Islet of Langerhans (tissue), 1 donor: ENCODE measurements around the gene RTN1.
A peak's percentile ranks its signal among the peaks of the same experiment; 100 is the strongest.

Experiments
- FAIRE-seq: peaks from one replicate; lab custom pipeline; 2011; peaks lifted over from hg19 to GRCh38; lab: Jason Lieb, UNC

Gene RTN1

DNA sequence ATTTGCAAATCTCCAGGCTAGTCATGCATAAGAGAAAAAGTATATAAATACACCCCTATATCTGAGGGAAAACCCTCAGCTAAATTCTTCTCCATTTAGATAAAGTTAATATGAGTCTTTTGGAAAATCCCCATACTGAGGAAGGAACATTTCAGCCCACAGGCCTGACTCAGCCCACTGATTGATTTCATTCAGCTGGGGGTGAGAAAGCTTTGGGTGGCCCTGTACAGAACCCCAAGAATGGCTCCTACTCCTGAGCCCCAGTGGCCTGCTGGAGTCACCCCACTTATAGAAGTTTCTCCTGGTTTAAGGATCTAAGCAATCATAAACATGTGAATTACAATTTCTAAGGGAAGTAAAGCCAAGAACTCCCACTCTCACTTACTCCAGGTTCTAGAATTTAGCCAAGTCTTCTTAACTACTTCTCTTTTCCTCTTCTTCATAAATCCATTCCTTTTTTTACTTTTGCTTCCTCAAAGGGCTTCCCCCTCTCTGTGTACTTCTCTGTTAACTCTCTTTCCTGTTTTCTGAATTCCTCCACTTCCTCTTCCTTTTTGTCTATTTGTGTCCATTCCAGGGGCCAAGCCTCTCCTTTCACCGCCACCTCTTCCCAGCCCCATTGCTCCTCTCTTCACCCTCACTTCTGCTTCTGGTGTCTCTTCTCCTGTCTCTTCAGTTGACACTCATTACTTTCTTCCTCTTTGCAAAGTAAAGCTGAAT, 21.0 kb downstream of the RTN1 start:
- no peak for FAIRE-seq

DNA sequence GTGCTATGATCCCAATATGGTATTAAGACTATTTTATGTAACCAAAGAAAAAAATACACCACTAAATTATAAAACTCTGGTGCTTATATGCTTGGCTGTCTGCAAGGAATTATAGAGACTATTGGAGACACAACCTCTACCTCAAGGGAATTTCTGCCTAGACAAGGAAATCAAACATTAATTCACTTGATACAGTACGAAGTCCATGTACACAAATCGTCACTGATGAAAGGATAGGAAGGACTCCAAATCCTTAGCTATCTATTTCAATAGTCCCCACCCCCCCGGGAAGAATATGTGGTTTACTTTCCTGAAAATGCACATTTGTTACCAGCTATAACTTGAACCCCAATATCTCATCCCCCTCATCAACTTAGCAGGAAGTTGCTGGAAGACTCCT, 21.9 kb downstream of the RTN1 start:
- no peak for FAIRE-seq

DNA sequence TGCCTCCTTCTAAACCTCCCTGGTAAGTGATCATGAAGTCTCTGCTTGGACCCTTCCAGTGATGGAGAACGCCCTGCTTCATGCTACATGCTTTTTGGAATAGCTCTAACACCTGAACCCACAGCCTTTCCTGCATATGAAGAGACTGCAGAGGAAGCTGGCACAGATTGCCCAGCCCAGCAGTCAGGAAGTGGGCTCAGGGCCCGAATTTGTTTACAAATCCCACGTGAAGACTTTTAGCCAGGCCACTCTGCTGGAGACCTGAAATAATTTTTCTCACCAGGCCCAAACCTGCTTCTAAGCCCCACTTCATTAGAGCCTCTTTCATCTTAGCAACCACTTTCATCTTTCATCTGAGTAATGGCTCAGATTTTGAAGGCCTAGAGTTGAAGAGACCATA, 22.9 kb downstream of the RTN1 start:
- peak; percentile 30 for FAIRE-seq

DNA sequence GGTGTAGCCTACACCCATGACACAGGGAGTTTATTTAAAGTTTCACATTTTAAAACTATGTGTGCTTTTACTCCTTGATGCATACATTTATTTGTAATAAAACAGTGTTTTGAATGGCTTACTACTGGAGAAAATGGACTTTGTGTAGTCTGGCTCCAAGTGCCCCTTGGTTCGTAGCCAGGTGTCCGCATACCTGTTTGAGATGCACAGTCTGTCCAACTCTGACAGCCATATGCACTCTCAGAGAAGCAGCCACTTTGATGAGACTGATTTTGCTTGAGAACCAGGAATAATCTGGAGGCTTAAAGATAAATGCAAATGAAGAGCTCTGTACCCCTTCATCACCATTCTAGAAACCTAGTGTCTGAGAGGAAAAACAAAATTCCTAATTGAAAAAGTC, 24.0 kb downstream of the RTN1 start:
- no peak for FAIRE-seq

DNA sequence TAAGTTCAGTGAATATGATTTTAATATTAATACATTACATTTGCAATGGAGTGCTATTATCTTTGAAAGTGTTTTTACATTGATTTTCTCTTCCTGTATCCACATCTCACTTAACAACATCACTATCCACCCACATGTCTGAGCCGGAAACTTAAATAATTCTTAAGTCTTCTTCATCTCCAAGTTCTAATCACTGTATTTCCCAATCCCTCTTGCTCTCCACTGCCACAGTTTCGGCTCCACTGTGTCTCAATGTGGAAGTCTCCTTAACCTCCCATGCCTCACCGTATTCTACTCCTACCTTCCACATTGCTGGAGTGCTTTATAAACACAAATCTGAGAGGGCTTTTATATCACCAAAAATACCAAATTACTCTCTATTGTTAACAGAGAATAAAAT, 25.3 kb downstream of the RTN1 start:
- FAIRE-seq: no peak

DNA sequence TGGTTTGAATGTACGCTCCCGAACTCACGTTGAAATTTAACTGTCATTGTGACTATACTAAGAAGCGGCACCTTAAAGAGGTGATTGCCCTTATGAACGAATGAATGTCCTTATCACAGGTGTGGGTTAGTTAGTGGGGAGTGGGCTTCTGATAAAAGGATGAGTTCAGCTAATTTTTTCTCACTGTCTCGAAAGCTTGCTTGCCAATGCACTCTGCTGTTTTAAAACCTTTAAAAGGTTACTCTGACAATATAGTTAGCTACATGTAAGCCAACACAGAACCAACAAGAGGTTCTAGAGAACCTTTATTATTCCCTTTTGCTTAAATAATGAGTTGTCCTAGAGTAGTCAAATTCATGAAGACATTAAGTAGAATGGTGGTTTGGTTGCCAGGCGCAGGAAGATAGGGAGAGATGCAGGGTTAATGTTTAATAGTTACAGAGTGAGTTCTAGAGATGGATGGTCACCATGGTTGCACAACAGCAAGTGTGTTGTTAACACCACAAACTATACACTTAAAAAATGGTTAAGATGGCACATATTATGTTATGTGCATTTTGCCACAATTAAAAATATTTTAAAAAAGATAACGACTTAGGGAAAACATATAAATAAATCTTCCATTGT, 26.3 kb downstream of the RTN1 start:
- FAIRE-seq: peak; percentile 99

DNA sequence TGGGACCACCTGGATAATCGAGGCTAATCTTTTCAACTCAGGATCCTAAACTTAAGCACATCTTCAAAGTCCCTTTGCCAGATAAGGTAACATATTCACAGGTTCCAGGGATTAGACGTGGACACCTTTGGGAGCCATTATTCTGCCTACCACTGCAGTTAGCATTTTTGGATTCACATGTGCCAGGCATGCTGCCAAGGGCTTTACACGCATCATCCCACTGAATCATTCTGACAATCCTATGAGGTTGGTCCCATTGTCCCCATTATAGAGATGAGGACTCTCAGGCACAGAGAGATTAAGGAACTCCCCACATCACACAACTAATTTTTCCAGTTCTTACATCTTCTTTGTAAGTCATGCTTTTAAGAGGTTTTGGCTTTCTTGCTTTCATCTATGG, 34.5 kb downstream of the RTN1 start:
- FAIRE-seq: no peak

DNA sequence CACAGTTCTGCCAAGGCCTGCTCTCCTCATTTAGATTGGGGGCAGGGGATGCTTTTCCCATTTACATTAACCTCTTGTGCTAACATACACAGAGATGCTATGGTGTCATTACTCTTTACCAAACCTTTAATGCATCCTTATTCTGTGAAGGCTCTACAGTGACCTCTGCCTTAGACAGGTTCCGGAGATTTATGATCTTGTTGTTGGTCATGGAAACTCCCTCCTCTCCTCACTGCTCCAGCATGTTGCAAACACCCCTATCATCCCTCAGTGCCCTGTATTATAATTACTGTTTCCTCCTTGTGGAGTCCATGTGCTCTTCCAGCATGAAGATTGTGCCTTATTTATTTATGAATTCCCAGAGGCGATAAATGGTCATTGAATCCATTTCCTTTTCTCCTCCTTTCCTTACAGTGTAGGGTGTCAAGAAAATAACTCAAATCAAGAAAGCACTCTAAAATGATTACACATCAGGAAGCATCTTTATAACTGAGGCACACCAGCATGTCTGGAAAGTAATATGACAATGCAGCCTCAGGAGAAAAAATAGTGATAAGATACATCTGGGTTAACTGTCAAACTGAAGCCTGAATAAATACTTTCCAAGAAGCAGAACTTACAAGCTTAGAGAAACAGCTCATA, 37.8 kb downstream of the RTN1 start:
- FAIRE-seq: no peak

DNA sequence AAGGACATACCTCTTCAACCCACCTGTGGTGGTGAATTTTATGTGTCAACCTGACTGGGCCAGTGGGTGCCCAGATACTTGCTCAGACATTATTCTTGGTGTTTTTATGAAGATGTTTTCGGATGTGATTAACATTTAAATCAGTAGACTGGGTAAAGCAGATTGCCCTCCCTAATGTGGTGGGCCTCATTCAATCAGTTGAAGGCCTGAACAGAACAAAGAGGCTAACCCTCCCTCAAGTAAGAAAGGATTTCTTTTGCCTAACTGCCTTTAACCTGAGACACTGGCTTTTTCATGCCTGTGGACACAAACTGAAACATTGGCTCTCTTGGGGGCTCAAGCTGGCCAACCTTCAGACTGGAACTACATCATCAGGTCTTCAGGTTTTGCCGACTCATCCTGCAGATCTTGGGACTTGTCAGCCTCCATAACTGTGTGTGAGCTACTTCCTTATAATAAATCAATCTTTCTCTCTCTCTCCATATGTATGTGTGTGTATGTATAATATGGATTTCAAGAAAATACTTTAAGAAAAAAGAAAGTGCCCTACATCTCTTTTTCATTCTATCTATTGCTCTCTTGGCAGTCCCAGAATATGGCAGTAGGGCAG, 39.4 kb downstream of the RTN1 start:
- no peak for FAIRE-seq

DNA sequence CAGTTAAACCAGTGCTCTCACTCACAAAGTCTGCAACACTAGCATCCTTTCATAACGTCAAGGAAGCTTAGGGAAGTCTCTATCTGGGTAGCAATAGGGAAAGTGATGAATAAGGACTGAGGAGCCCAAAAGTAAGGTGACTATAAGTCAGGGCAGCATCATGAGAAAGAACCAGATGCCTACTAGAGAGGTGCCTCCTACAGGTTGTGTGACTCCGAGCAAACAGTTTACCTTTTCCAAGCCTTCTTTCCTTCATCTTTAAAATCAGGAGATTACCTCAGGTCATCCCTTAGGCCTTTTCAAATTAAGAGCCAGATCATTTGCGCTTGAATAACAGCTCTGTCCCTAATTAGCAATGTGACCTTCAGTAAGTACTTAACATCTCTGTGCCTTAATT, 40.2 kb downstream of the RTN1 start:
- FAIRE-seq: no peak

DNA sequence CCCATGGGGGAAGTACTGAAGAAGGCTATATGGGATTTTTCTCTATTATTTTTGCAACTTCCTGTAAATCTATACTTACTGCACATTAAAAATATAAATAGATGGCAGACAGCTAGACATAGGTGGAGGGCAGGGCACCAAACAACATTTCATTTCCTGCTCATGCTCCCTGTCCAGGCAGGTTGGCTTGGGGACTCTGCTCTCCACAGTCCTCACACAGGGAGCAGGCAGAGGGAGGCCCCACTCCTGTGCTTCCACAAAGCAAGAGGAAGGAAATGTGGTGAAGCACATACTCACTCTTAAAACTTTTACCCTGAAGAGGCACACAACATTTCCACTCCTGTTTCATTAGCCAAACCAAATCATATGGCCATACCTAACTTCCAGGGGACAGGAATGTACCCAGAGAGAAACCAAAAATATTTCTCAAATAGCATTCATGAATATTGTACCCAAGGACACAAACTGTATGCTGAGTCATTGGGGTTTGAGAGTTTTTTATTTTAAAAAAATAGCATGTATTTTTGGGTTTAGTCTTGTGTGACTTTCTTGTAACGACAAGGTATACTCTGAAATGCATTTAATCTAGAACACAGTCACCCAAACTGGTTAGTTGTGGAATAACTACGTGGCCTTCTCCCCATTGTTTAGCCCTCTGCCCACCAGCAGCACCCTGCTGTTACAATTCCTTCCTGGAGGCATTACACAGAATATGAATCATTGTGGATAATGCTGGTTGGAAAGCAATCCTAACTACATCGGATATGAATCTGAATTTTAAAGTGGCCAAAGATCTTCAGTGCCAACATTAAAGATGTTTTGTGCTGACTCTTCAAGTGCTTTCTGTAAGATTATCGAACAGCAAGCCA, 40.9 kb downstream of the RTN1 start:
- FAIRE-seq: no peak

DNA sequence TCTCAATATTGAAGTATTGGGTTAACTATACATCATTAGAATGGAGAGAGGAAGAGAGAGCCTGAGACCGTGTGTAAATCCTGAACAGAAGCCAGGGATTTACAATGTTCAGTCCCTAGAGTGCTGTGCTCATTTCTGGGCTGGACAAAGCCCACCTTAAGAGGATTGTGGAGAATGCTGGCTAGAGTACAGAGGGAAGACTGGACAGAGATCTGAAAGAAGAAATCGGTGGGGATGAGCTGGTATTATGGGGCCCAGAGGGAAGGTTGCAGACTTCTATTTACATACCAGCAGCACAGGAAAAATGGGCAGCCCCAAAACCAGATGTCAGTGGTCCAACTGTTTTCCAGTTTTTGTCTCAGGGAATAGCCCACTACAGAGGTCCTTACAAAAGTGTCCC, 42.3 kb downstream of the RTN1 start:
- no peak for FAIRE-seq

DNA sequence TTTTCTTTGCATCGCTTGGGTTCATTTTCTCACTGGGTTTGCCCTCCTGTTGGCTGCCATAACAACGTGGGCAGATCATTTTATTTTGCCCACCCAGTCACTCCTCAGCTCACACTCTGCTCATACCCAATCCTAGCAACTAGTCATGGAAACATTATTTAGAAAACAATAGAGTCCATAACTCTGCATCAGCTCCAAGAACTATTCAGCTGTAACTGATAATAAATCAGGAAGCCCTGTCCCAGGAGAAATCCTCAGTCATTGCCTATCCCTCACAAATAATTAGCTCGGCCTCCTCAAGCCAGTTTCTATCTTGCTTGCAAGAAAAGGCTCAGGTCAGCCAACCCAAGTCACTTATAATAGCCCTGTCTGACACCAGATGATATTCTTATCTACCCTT, 43.2 kb downstream of the RTN1 start:
- FAIRE-seq: no peak

DNA sequence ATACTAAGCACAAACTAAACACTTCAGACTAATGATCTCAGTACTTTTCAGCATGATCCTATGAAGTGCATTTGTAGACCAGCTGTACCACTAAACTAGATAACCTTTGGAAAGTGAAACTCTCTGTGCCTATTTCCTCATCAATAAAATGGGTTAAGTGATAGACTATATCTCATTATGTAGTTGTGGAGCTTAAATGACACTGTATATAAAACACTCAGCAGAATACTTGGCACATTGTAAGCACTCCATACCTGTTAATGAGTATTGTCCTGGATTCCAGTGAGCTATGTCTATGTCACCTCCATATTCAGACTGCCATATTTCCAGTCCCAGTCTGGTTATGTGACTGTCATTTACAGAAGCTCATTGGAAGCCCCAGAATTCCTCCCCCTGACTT, 44.4 kb downstream of the RTN1 start:
- no peak for FAIRE-seq

DNA sequence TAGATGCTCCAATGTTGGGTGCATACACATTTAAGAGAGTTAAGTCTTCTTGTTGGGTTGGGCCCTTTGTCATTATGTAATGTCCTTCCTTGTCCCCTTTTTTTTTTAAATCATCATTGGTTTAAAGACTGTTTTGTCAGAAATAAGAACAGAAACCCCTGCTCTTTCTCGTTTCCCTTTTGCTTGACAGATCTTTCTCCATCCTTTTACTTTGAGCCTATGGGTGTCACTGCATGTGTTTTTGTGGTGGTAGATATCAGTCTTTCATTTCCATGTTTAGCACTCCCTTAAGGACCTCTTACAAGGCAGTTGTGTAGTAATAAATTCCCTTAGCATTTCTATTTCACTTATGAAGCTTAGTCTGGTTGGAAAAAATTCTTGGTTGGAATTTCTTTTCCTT, 47.4 kb downstream of the RTN1 start:
- no peak for FAIRE-seq

DNA sequence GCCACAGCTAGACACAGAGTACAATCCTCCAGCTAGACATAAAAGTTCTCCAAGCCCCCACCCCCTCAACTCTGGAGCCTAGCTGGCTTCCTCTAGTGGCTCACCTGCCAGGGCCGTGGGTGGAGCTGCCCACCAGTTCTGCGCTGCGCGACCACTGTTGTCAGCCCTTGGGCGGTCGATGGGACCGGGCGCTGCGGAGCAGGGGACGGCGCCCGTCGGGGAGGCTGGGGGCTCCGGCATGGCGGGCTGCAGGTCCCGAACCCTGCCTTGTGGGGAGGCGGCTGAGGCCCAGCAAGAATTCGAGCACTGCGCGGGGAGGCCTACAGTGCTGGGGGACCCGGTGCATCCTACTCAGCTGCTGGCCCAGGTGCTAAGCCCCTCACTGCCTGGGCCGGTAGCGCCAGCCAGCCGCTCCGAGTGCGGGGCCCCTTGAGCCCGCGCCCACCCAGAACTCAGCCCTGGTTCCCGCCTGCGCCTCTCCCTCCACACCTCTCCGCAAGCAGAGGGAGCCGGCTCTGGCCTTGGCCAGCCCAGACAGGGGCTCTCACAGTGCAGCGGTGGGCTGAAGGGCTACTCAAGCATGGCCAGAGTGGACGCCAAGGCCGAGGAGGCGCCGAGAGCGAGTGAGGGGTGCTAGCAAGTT, 51.0 kb downstream of the RTN1 start:
- no peak for FAIRE-seq

DNA sequence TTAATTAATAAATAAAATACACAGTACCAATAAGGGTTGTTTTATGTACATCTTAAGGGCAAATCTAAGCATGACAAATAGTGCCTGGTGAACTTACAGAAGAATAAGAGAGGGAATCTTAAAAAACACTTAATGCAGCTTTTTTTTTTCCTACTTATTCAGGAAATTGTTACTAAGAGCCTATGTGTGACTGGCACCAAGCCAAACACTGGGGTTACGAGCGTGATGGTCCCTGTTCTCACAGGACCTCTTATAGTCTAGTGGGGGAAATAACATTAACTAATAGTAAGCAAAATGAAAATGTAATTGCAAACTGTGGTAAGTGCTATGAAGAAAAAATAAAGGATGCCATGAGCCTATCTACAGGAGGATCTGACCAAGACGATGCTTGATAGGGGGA, 53.6 kb downstream of the RTN1 start:
- FAIRE-seq: peak; percentile 66

DNA sequence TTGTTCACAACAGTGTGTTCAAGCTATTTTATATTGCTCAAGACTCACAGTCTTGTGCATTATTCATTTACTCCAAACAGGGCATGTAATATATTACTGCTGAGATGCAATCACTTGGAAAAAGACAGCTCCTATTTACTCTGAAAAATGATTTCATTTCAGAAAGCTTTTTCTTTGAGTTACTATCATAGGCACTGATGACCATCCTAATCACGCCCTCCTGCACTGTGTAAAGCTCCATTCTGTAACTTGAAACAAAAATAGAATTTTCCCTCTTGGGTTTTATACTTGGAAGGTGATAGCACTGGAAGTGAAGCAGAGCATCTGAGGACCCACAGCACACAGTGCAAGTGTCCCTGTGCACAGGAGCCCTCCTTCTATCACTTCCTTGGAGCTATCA, 55.6 kb downstream of the RTN1 start:
- peak; percentile 90 for FAIRE-seq

DNA sequence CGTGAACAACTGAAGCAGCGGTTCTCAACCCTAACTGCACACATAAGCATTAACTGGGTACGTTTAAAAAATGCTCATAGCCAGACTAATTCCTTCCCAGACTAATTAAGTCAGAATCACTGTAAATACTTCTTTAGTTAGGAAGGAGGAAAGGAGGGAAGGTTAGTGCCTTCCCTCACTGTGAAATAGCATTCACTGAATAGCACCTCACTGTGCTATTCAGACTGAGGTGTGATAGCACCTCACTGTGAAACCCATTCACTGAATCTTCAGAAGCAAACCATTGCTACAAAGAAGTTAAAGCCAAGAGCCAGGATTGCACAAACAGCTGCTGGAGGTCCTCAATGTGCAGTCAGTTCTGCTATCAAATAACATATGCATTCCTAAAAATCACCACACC, 58.8 kb downstream of the RTN1 start:
- no peak for FAIRE-seq

DNA sequence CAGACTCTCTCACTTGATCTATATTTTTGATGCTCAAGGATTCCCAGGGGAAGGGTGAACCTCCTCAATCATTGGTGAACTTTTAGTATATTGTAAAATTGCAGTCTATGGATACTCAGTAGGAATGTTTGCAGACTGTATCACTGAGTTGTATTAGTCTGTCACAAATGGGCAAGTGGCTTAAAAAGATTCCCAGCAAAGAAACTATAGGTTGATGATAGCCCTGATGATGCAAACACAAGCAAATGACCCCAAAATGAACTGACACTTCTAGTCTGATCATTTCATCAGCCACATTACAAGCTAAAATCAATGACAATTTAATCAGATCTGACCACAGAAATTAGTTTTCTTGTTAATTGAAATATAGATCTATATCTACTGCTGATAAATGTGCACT, 59.5 kb downstream of the RTN1 start:
- no peak for FAIRE-seq

DNA sequence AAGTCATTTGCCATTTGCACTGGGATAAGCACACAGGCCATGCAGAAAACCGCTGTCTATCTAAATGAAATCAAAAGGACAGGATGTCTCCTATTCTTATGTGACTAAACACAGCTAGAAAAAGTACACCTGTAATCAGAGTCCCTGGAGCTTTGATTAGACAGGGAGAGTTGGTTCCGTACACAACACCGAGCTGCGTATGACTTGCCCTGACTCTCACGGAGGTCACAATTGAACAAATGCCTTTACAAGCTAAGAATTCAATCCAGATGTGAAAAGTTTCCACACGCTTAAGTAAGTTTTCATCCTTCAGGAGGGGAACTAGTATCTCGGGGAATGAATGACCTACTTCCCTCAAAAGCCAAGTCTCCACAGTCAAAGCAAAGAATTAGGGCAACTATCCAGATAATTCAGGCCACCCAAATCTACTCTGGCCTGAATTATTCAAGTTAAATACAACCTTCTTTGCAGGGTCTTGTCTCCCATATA, 67.5 kb downstream of the RTN1 start:
- FAIRE-seq: no peak

DNA sequence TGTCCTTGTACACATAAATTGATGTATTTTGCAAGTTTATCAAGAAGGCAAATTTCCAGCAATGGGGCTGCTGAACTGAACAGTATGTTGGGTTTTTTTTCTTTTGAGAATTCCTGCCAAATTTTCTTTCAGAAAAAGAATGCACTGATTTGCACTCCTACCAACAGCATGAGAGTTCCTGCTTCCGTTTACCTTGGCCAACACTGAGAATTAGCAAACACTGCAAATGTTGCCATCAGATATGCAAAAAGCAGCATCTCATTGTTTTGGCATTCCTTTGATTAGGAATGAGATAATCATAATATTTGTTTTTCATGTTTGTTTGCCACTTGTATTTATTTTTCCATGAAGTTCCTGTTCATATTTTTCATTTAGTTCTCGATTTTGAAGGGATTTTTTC, 82.4 kb downstream of the RTN1 start:
- no peak for FAIRE-seq
